ENCODE data around the gene SFXN2.

SFXN2 gene

DNA sequence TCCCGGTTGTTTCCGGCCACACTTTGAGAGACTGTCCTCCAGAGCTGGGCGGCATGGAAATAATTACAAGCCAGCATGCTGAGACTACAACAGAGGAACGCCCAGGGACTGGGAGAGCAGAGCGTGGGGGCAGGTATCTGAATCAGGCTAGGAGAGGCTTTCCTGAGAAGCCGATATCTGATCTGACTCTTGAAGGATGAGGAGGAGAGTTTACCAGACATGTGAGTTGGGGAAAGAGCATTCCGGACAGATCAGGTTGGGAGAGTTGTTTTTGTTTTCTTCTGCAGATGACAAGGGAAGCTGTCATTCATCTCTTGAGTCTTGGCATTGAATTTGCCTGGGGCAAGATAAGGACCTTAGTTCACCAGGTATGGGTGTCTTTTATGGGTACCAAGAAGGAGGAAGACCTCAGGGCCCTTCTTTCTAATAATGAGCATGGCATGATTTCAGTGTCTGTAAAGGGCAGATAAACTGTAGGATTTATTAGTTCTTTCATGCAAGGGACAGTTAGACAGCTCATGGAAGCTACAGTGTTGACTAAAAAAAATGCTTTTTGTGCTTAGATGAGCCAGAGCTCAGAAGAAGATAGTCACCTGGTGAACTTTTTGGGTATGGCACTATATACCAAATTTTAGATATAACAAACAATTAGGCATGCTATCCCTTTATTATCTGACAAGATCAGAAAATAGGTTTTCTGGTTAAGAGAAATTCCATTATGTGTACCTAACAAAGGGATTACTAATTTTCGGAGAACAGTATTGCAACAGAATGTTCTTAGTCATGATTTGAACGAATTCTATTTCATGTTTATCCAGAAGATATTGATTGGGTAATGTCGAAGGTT, 65.5 kb downstream of the SFXN2 start:
- DNase-seq, result no peak

GRCh38 chr10:102780527-102780808, 66.0 kb downstream of the SFXN2 start:
- DNase-seq, result no peak

GRCh38 chr10:102781090-102781920, 66.9 kb downstream of the SFXN2 start:
- DNase-seq, result no peak

DNA sequence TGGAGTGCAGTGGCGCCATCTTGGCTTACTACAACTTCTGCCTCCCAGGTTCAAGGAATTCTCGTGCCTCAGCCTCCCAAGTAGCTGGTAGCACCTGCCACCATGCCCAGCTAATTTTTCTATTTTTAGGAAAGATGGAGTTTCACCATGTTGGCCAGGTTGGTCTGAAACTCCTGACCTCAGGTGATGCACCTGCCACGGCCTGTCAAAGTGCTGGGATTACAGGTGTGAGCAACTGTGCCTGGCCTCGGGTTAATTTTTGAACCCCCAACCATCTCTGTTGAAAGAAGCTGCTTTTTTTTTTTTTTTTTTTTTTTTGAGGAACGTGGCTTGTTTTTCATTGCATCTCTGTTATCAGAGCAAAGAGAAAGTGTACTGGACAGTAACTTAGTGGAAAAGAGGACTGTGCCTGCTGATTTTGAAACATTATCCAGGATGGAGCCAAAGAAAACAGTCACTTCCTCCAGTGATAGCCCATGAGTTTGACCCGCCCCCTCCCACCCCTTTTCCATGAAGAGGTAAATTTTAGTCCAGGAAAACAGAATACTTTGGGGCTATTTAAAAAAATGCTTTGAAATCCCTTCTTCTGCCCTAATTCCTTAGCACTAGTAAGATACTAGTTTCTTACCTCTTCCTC, 67.6 kb downstream of the SFXN2 start:
- no peak for DNase-seq

GRCh38 chr10:102782673-102783551, 68.5 kb downstream of the SFXN2 start:
- DNase-seq, result no peak

DNA sequence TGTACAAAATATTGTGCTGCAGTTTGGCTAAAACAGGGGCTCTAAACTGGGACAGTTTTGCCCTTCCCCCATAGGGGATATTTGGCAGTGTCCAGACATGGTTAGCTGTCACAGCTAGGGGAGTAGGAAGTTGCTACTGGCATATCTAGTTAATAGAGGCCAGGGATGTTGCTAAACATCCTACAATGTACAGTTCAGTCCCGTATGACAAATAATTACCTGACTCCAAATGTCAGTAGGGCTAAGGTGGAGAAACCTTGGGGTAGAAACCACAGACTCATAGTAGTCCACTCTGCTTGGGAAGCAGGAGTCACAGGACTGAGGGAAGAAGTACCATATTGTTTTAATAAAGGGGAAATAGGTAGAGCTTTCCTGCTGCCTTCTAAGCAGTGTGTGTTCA, 69.1 kb downstream of the SFXN2 start:
- DNase-seq, result no peak

- DNase-seq, result no peak
Measured at GRCh38 chr10:102785818-102786217, 71.4 kb downstream of the SFXN2 start.

GRCh38 chr10:102791754-102792395, 77.4 kb downstream of the SFXN2 start:
- DNase-seq, result no peak

All from SHP77 (cell line).